ENCODE results near the gene CPS1. TPM values are rescaled to one million over a fixed set of nuclear protein-coding genes. Genes with fewer than 3 reads are reported as not detected.

CPS1 gene
- total RNA-seq, 2 donors from 2014 or later: 2.7 to 3.3 TPM

DNA sequence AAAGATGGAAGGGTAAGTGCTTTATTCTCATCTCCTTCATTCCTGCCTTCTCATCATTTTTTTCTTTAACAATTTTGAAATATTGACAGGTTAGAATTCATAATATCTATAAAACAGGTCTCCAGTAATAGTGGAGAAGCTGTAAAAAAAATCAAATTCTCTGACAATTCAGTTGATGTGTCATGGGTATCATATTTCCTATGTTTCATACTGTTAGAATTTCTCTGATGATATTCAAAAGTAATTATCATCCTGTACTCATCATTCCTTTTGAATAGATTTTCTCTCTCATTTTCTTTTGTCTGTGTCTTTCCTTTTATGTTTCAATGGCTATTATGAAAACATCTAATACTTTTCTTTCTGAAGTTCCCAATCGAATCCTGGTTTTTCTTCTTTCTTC lies 97.7 kb downstream of the CPS1 start:
- Histone ChIP-seq H3K9me3 (no peaks in the 10 kb centered on the region), H3K27me3 (no peaks in the 10 kb centered on the region), H3K36me3 (no peaks in the 10 kb centered on the region), H3K9ac (ENCODE audit: low read depth in 2 of 2, low read length in 2 of 2) (no peak overlapping the region), H3K4me1 (no peaks in the 10 kb centered on the region), H3K4me3 (no peak overlapping the region), H3K27ac (no peak overlapping the region)
- intact Hi-C loops (cut with DNase I): no loop called here
- TF ChIP-seq, protein P1, sequence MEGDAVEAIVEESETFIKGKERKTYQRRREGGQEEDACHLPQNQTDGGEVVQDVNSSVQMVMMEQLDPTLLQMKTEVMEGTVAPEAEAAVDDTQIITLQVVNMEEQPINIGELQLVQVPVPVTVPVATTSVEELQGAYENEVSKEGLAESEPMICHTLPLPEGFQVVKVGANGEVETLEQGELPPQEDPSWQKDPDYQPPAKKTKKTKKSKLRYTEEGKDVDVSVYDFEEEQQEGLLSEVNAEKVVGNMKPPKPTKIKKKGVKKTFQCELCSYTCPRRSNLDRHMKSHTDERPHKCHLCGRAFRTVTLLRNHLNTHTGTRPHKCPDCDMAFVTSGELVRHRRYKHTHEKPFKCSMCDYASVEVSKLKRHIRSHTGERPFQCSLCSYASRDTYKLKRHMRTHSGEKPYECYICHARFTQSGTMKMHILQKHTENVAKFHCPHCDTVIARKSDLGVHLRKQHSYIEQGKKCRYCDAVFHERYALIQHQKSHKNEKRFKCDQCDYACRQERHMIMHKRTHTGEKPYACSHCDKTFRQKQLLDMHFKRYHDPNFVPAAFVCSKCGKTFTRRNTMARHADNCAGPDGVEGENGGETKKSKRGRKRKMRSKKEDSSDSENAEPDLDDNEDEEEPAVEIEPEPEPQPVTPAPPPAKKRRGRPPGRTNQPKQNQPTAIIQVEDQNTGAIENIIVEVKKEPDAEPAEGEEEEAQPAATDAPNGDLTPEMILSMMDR (IDR thresholded peaks at IDR 0.05): no peak
- no peak for DNase-seq

DNA sequence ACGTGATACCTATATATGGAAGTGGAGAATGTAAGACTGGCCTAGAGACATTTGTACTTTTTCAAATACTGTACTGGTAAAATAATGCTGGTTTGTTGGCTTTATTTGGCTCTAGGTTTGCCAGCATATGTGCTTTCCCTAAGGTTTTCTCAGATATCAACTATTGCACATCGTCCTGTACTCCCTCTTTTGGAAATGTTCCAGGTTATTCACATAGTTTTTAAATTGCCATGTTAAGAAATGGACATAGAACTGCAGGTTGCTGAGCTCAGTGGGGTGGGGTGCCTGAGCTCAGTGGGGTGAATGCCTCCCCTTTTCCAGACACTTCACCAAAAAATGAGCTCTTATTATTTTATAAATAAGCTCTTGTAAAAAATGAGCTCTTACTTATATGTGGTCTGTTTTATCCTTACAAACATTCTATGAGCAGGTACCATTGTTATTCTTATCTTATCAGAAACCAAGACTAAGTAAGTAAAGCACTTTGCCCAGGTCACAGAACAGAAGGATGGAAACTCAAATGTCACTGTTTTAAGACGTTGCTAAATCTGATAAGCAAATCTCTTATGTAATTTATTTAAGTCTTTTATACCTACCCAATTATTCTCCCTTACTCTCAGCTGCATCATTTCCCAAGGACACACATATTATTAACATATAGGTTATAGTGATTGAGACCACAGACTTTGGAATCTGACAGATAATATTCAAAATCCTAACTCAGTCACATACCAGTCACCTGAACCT lies 99.0 kb downstream of the CPS1 start:
- no peak overlapping the region for H3K9ac ChIP-seq (ENCODE audit: low read depth in 2 of 2, low read length in 2 of 2)
- DNase-seq: no peak
- intact Hi-C loops (cut with DNase I): no loop called here
- no peak overlapping the region for H3K4me3 ChIP-seq
- no peaks in the 10 kb centered on the region for H3K27me3 ChIP-seq
- H3K4me1 ChIP-seq: no peaks in the 10 kb centered on the region
- no peaks in the 10 kb centered on the region for H3K36me3 ChIP-seq
- TF ChIP-seq, protein P1 (IDR thresholded peaks at IDR 0.05): no peak
- no peaks in the 10 kb centered on the region for H3K9me3 ChIP-seq
- H3K27ac ChIP-seq: no peak overlapping the region

DNA sequence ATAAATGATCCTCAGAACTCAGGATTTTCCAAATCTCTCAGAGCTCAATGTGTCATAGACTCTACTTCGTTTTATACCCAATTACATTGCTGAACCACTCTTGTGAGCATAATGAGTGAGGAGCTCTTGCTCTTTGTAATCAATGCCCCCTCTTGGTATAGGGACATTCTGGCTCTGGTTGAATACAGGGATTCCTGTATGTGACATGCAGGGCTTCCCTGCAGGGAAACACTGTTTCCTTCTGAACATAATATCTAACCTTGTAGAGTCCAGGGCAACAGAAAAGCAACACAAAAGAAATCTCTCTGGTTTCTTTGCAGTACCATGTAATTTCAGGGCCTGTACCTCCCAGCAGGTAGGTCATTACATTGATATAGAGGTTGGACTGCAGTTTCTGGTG lies 101.5 kb downstream of the CPS1 start:
- Histone ChIP-seq H3K36me3 (no peaks in the 10 kb centered on the region), H3K27me3 (no peaks in the 10 kb centered on the region), H3K4me1 (no peaks in the 10 kb centered on the region), H3K9ac (ENCODE audit: low read depth in 2 of 2, low read length in 2 of 2) (no peak overlapping the region), H3K27ac (no peak overlapping the region), H3K9me3 (no peaks in the 10 kb centered on the region), H3K4me3 (no peak overlapping the region)
- DNase-seq: no peak
- intact Hi-C loops (cut with DNase I): no loop called here
- TF ChIP-seq, protein P1 (IDR thresholded peaks at IDR 0.05): no peak

DNA sequence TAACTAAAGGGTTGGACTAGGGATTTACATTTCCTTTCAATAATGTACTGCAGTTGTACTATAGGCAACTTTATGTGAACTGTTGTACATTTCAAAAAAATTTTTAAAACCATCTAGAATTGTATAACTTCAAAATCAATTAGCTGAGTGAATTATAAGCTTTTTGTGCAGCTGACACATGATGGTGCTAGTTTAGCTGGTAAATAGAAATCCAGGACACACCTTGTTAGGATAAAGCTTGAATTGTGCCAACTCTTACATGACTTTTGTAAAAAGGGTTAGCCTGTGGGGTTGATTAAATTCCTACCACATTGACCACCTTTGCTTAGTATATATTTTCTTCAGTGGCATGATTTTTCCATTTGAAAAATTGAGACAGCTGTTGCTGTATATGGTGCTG lies 104.4 kb downstream of the CPS1 start:
- no peak overlapping the region for H3K9ac ChIP-seq (ENCODE audit: low read depth in 2 of 2, low read length in 2 of 2)
- no peaks in the 10 kb centered on the region for H3K9me3 ChIP-seq
- H3K36me3 ChIP-seq: no peaks in the 10 kb centered on the region
- H3K4me3 ChIP-seq: no peak overlapping the region
- H3K27me3 ChIP-seq: no peaks in the 10 kb centered on the region
- intact Hi-C loops (cut with DNase I): no loop called here
- no peaks in the 10 kb centered on the region for H3K4me1 ChIP-seq
- TF ChIP-seq, protein P1 (IDR thresholded peaks at IDR 0.05): no peak
- DNase-seq: no peak
- H3K27ac ChIP-seq: no peak overlapping the region

DNA sequence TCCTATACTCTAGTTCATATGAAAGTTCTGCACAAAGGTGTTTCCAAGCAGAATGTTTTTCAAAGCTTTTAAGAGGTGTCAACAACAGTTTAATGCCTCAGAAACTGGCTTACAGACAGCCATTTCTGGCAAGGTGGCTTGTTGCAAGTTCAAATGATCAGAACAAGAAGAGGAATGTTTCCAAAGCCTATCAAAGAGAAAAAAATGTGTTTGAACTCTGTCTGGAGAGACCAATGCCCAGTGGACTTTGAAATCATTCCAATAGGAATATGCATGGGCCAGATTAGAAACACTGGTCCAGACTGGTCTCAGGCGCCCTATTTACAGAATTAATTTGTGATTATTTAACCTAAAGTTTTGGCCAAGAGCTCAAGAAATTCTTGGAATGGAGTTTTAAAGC lies 106.2 kb downstream of the CPS1 start:
- H3K4me3 ChIP-seq: no peak overlapping the region
- TF ChIP-seq, protein P1 (IDR thresholded peaks at IDR 0.05): no peak
- DNase-seq: no peak
- H3K27me3 ChIP-seq: no peaks in the 10 kb centered on the region
- no peaks in the 10 kb centered on the region for H3K36me3 ChIP-seq
- no peak overlapping the region for H3K27ac ChIP-seq
- intact Hi-C loops (cut with DNase I): no loop called here
- no peaks in the 10 kb centered on the region for H3K9me3 ChIP-seq
- no peak overlapping the region for H3K9ac ChIP-seq (ENCODE audit: low read depth in 2 of 2, low read length in 2 of 2)
- no peaks in the 10 kb centered on the region for H3K4me1 ChIP-seq
